SK-N-SH treated with all-trans-retinoic acid at 6 μM for 48 hours (cell line): ENCODE data around the gene HNF1A.

Experiments
- OSR1 ChIP-seq: fragments of 250-450 bp; sonication (Bioruptor Pico); IDR thresholded peaks from 2 replicates; pipeline ENCODE4 v1.8.0; 2022; ENCODE audit warnings: moderate library complexity, mild to moderate bottlenecking, inconsistent platforms
- ZC3H10 ChIP-seq: fragments of 250-450 bp; sonication (Bioruptor Pico); IDR thresholded peaks from 2 replicates; pipeline ENCODE4 v1.5.1; 2021; ENCODE audit warnings: mild to moderate bottlenecking, moderate library complexity
- ZFP30 ChIP-seq: fragments of 450-650 bp; formaldehyde crosslinking; IDR thresholded peaks from 2 replicates; pipeline ENCODE4 v1.5.0; 2022; ENCODE audit warnings: mild to moderate bottlenecking, moderate library complexity

GRCh38 chr12:120979220-120979861, 998 bp downstream of the HNF1A start:
- TF ChIP-seq OSR1 (CRISPR knock-in tag) (no peak), ZC3H10 (CRISPR knock-in tag) (no peak), ZFP30 (CRISPR knock-in tag) (no peak)
